Naive thymus-derived CD4-positive, alpha-beta T cell (primary cell): ENCODE results near the gene YIPF4. TPM values are rescaled to one million over a fixed set of nuclear protein-coding genes. Genes with fewer than 3 reads are reported as not detected.

ENCODE experiments used
- ATAC-seq: fragments of 150-1000 bp; cut with Tn5 transposase; 2 replicates; pipeline ENCODE4 v1.10.0; 2021; ENCODE audit warnings: mild to moderate bottlenecking, moderate library complexity
- CTCF ChIA-PET: fragments of 350-600 bp; sonication (Branson Sonifier 250); formaldehyde crosslinking; loops from one replicate; lab custom pipeline; 2021; ENCODE audit warnings: antibody characterized with exemption; lab: Charles Lee
- POLR2A ChIA-PET: fragments of 350-600 bp; sonication (Branson Sonifier 250); formaldehyde crosslinking; loops from one replicate; lab custom pipeline; 2021; ENCODE audit warnings: antibody characterized with exemption, inconsistent platforms; lab: Charles Lee
- DNase-seq, 9 donors: peaks; one replicate each; pipeline versions ENCODE4 v3.0.0 to v3.0.0-alpha.2; 2020 to 2022; ENCODE audit warnings: mixed read lengths in 1 of 9
- H3K27ac ChIP-seq: one replicate; pipeline ENCODE4 v1.7.0; 2013; ENCODE audit warnings: mild to moderate bottlenecking, low read depth, low read length, moderate library complexity
- H3K27me3 ChIP-seq, 2 donors: one replicate each; pipeline ENCODE4 v1.7.0; 2013; ENCODE audit warnings: low read length in 2 of 2, mild to moderate bottlenecking in 2 of 2, moderate library complexity in 2 of 2; ENCODE audit not compliant: control insufficient read depth in 2 of 2, insufficient read depth in 2 of 2
- H3K36me3 ChIP-seq, 3 experiments: 1 replicate in 2 of 3; 2 replicates in 1 of 3; pipeline ENCODE4 v1.7.0; 2013; ENCODE audit warnings: low read length in 3 of 3, mild to moderate bottlenecking in 3 of 3, moderate library complexity in 1 of 3; ENCODE audit not compliant: insufficient read depth in 3 of 3, control insufficient read depth in 2 of 3
- H3K4me1 ChIP-seq, 2 donors: one replicate each; pipeline ENCODE4 v1.7.0; 2013; ENCODE audit warnings: low read length in 2 of 2, mild to moderate bottlenecking in 2 of 2, moderate library complexity in 1 of 2; ENCODE audit not compliant: control insufficient read depth in 2 of 2, insufficient read depth in 2 of 2
- H3K4me3 ChIP-seq: 2 replicates; pipeline ENCODE4 v1.7.0; 2013; ENCODE audit warnings: mild to moderate bottlenecking, low read length
- H3K9me3 ChIP-seq, 3 experiments: 1 replicate in 2 of 3; 2 replicates in 1 of 3; pipeline ENCODE4 v1.7.0; 2013; ENCODE audit warnings: low read length in 3 of 3; ENCODE audit not compliant: control insufficient read depth in 2 of 3
- H3K27ac Mint-ChIP-seq, 9 donors: one replicate each; pipeline ENCODE4 v1.8.0; 2020 to 2022; ENCODE audit warnings: mixed read lengths in 9 of 9, mild to moderate bottlenecking in 8 of 9, moderate library complexity in 5 of 9, inconsistent platforms in 2 of 9
- H3K27me3 Mint-ChIP-seq, 5 donors: one replicate each; pipeline ENCODE4 v1.8.0; 2021 to 2022; ENCODE audit warnings: mixed read lengths in 5 of 5, mild to moderate bottlenecking in 1 of 5
- H3K36me3 Mint-ChIP-seq, 5 donors: one replicate each; pipeline ENCODE4 v1.8.0; 2020 to 2022; ENCODE audit warnings: mixed read lengths in 5 of 5, mild to moderate bottlenecking in 3 of 5, inconsistent platforms in 1 of 5
- H3K4me1 Mint-ChIP-seq, 7 donors: one replicate each; pipeline ENCODE4 v1.8.0; 2020 to 2022; ENCODE audit warnings: mixed read lengths in 7 of 7, mild to moderate bottlenecking in 3 of 7, inconsistent platforms in 1 of 7
- H3K4me3 Mint-ChIP-seq, 10 donors: one replicate each; pipeline ENCODE4 v1.8.0; 2020 to 2022; ENCODE audit warnings: mild to moderate bottlenecking in 10 of 10, mixed read lengths in 10 of 10, moderate library complexity in 6 of 10, inconsistent platforms in 2 of 10
- H3K9me3 Mint-ChIP-seq, 11 donors: one replicate each; pipeline ENCODE4 v1.8.0; 2020 to 2022; ENCODE audit warnings: mixed read lengths in 11 of 11, mild to moderate bottlenecking in 4 of 11, inconsistent platforms in 1 of 11, moderate library complexity in 1 of 11
- intact Hi-C, 2 donors: fragments of 100-400 bp; cut with micrococcal nuclease; formaldehyde crosslinking; loops; one replicate each; pipeline ENCODE4 v1.15.1; 2023
- polyA plus RNA-seq, 2 donors: library from polyadenylated mRNA; unstranded; fragments of 300-500 nt; fragmentation: Illumina TruSeq; gene quantifications; one replicate each; pipeline ENCODE4 v1.2.3, GENCODE V29; 2021
- total RNA-seq, 6 experiments: library from RNA in 5 of 6; stranded (reverse) in 5 of 6; gene quantifications; 1 replicate in 5 of 6; 2 replicates in 1 of 6; pipeline ENCODE4 v1.2.3 and lab custom pipeline; 2021 to 2026

The YIPF4 gene
- total RNA-seq (10 to 100 TPM; 21.0 to 43.5 (median 30.5) TPM), polyA plus RNA-seq (10 to 100 TPM in 1 of 2 donors, 1 to 10 TPM in 1; 7.8 to 13.6 TPM), total RNA-seq (lab: John Stamatoyannopoulos, UW) (38.2 reads per million, percentile 65 among the genes with 10 or more reads in this experiment)

GRCh38 chr2:32277674-32278477 is at the start of gene YIPF4:
TSS of gene YIPF4 (plus strand) at chr2:32277904. CDS start at chr2:32278156, 252 bp downstream.
- POLR2A ChIA-PET: interaction anchor here (0.7 to 2.5 kb wide), 7 partner anchors 10 to 269 kb away, joined by 3 to 7 read pairs (median 4); partner anchors contain the start of genes DPY30 and SLC30A6
- Histone ChIP-seq H3K36me3 (peaks cover 0 to 3% (median 3%) of the 10 kb centered on the region in 3 experiments), H3K9me3 (no peaks in the 10 kb centered on the region), H3K4me1 (peaks cover under 1 to 6% of the 10 kb centered on the region in 2 donors), H3K27me3 (no peaks in the 10 kb centered on the region), H3K4me3 (peak within 1 kb of the TSS; percentile 67), H3K27ac (peak within 1 kb of the TSS; percentile 84)
- peak; percentile 99 for ATAC-seq
- Mint-ChIP-seq H3K27me3 (peaks cover 0 to 6% (median 0%) of the 10 kb centered on the region in 5 donors), H3K27ac (peak within 1 kb of the TSS; percentile 91 to 100 (median 98)), H3K4me1 (peaks cover 10 to 46% (median 33%) of the 10 kb centered on the region in 7 donors), H3K36me3 (peaks cover 0 to 12% (median 4%) of the 10 kb centered on the region in 5 donors), H3K4me3 (peak within 1 kb of the TSS; percentile 82 to 100 (median 94)), H3K9me3 (no peaks in the 10 kb centered on the region)
- intact Hi-C loops: loop anchor here (1.0 to 5.0 kb wide), 9 partner anchors 78 to 1319 kb away; partner anchors contain the start of genes SLC30A6 (in 2 of the 2), SPAST (in 2 of the 2), BIRC6 (in 1 of the 2) and FAM98A (in 1 of the 2)
- peak; percentile 84 to 92 (median 88) for DNase-seq
- CTCF ChIA-PET: no interaction called here

DNA sequence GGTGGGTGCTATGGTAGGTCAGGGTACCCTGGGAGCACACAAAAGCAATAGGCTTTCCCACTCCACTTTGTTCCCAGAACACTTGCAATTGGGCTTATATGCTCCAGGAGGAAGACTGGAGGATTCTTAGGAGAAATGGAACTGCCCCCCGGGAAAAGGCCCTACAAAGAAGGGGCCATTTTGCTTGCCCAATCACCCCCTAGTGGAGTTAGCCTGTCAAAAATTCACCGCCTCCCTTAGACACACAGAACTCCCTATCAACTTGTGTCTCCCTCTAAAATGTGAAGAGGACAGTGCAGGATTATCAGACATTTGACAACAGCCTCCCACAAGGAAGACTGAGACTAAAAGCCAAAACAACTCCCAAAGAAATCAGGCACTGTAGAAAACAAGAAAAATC is 49.5 kb upstream of the YIPF4 start:
- Histone ChIP-seq H3K27ac (no peak overlapping the region), H3K4me3 (no peak overlapping the region), H3K27me3 (no peaks in the 10 kb centered on the region), H3K9me3 (no peaks in the 10 kb centered on the region), H3K36me3 (peaks cover 0 to 5% (median 0%) of the 10 kb centered on the region in 3 experiments), H3K4me1 (no peaks in the 10 kb centered on the region)
- ChIA-PET CTCF (no interaction called here), POLR2A (no interaction called here)
- peaks cover 1 to 19% (median 5%) of the 10 kb centered on the region in 5 donors for H3K36me3 Mint-ChIP-seq
- no peak overlapping the region for H3K4me3 Mint-ChIP-seq
- H3K27me3 Mint-ChIP-seq: no peaks in the 10 kb centered on the region
- H3K9me3 Mint-ChIP-seq: no peaks in the 10 kb centered on the region
- peaks cover 0 to 16% (median 0%) of the 10 kb centered on the region in 7 donors for H3K4me1 Mint-ChIP-seq
- DNase-seq: no peak
- ATAC-seq: no peak
- no peak overlapping the region for H3K27ac Mint-ChIP-seq
- intact Hi-C loops: no loop called here

GRCh38 chr2:32229635-32230034 is 48.1 kb upstream of the YIPF4 start:
- Mint-ChIP-seq H3K4me1 (peaks cover 0 to 16% (median 0%) of the 10 kb centered on the region in 7 donors), H3K9me3 (no peaks in the 10 kb centered on the region), H3K27me3 (no peaks in the 10 kb centered on the region), H3K27ac (no peak overlapping the region), H3K4me3 (no peak overlapping the region), H3K36me3 (peaks cover 0 to 15% (median 7%) of the 10 kb centered on the region in 5 donors)
- no peak overlapping the region for H3K27ac ChIP-seq
- CTCF ChIA-PET: no interaction called here
- POLR2A ChIA-PET: interaction anchor here (0.6 kb wide), 1 partner anchor 63 kb away, joined by 3 read pairs; no protein-coding TSS in a partner anchor
- H3K4me3 ChIP-seq: no peak overlapping the region
- H3K9me3 ChIP-seq: no peaks in the 10 kb centered on the region
- ATAC-seq (no peak), DNase-seq (no peak)
- intact Hi-C loops: no loop called here
- H3K36me3 ChIP-seq: no peaks in the 10 kb centered on the region
- H3K27me3 ChIP-seq: no peaks in the 10 kb centered on the region
- no peaks in the 10 kb centered on the region for H3K4me1 ChIP-seq

GRCh38 chr2:32231959-32232358 is 45.7 kb upstream of the YIPF4 start:
- Histone ChIP-seq H3K4me3 (no peak overlapping the region), H3K27ac (no peak overlapping the region), H3K4me1 (no peaks in the 10 kb centered on the region), H3K36me3 (no peaks in the 10 kb centered on the region), H3K9me3 (no peaks in the 10 kb centered on the region), H3K27me3 (no peaks in the 10 kb centered on the region)
- no peaks in the 10 kb centered on the region for H3K27me3 Mint-ChIP-seq
- peaks cover 0 to 16% (median 0%) of the 10 kb centered on the region in 7 donors for H3K4me1 Mint-ChIP-seq
- intact Hi-C loops: no loop called here
- ChIA-PET CTCF (no interaction called here), POLR2A (no interaction called here)
- peaks cover 0 to 9% (median 7%) of the 10 kb centered on the region in 5 donors for H3K36me3 Mint-ChIP-seq
- ATAC-seq (no peak), DNase-seq (no peak)
- H3K4me3 Mint-ChIP-seq: no peak overlapping the region
- H3K9me3 Mint-ChIP-seq: peaks cover 0 to 6% (median 0%) of the 10 kb centered on the region in 11 donors
- H3K27ac Mint-ChIP-seq: no peak overlapping the region

- H3K9me3 ChIP-seq: no peaks in the 10 kb centered on the region
- Mint-ChIP-seq H3K4me3 (no peak overlapping the region), H3K27me3 (no peaks in the 10 kb centered on the region), H3K9me3 (peaks cover 0 to 6% (median 0%) of the 10 kb centered on the region in 11 donors), H3K4me1 (peaks cover 0 to 6% (median 0%) of the 10 kb centered on the region in 7 donors), H3K36me3 (peaks cover 0 to 23% (median 9%) of the 10 kb centered on the region in 5 donors), H3K27ac (no peak overlapping the region)
- no peak overlapping the region for H3K27ac ChIP-seq
- intact Hi-C loops: no loop called here
- H3K4me3 ChIP-seq: no peak overlapping the region
- CTCF ChIA-PET: no interaction called here
- no peaks in the 10 kb centered on the region for H3K27me3 ChIP-seq
- POLR2A ChIA-PET: no interaction called here
- DNase-seq: no peak
- H3K4me1 ChIP-seq: no peaks in the 10 kb centered on the region
- H3K36me3 ChIP-seq: no peaks in the 10 kb centered on the region
- no peak for ATAC-seq
Observed at GRCh38 chr2:32235315-32235714, 42.4 kb upstream of the YIPF4 start.

- no peak for ATAC-seq
- intact Hi-C loops: no loop called here
- Mint-ChIP-seq H3K4me3 (no peak overlapping the region), H3K27ac (no peak overlapping the region), H3K36me3 (peaks cover 0 to 27% (median 9%) of the 10 kb centered on the region in 5 donors), H3K27me3 (no peaks in the 10 kb centered on the region), H3K4me1 (peaks cover 0 to 3% (median 0%) of the 10 kb centered on the region in 7 donors), H3K9me3 (peaks cover 0 to 6% (median 0%) of the 10 kb centered on the region in 11 donors)
- Histone ChIP-seq H3K4me1 (no peaks in the 10 kb centered on the region), H3K27me3 (no peaks in the 10 kb centered on the region), H3K36me3 (no peaks in the 10 kb centered on the region), H3K9me3 (no peaks in the 10 kb centered on the region), H3K27ac (no peak overlapping the region), H3K4me3 (no peak overlapping the region)
- DNase-seq: no peak
- ChIA-PET CTCF (no interaction called here), POLR2A (no interaction called here)
Observed at GRCh38 chr2:32237488-32237887, 40.2 kb upstream of the YIPF4 start.
